Measurements from ENCODE around the gene RAD51B. TPM values are rescaled to one million over a fixed set of nuclear protein-coding genes. Genes with fewer than 3 reads are reported as not detected.

RAD51B gene
- total and polyA plus RNA-seq, 9 of the 15 experiments (the other 6 are each of a cell fraction or from before 2014, with no cell fraction given) = 8.5 to 17.3 (median 11.3) TPM

GRCh38 chr14:68266998-68267397, 447.4 kb downstream of the RAD51B start:
- peaks cover 0 to 9% of the 10 kb centered on the region in 2 experiments; a peak in 3 of 5 replicates for H3K4me1 ChIP-seq (replicated peaks in 1 of 2; ENCODE audit: control insufficient read depth in 2 of 2, insufficient read depth in 2 of 2, low read length in 2 of 2)
- no peak overlapping the region for H2AFZ ChIP-seq (ENCODE audit: low read depth, low read length)
- POLR2A ChIA-PET = no interaction called here
- H3K9me3 ChIP-seq (replicated peaks; ENCODE audit: control insufficient read depth, insufficient read depth, low read depth, low read length) = no peaks in the 10 kb centered on the region
- TF ChIP-seq ILF3 (IDR thresholded peaks at IDR 0.05; ENCODE audit: borderline replicate concordance) (no peak), EHMT2 (IDR thresholded peaks at IDR 0.05) (no peak), E2F5 (CRISPR knock-in tag; IDR thresholded peaks at IDR 0.05) (no peak), ZNF655 (CRISPR knock-in tag; IDR thresholded peaks at IDR 0.05) (no peak), SRSF7 (optimal IDR thresholded peaks at IDR 0.05; ENCODE audit: low read depth, low read length) (no peak), DEAF1 (CRISPR knock-in tag; IDR thresholded peaks at IDR 0.05) (no peak), MCM3 (IDR thresholded peaks at IDR 0.05) (no peak), RAD21 (CRISPR knock-in tag; conservative IDR thresholded peaks at IDR 0.05 in 1 of 2, IDR thresholded peaks at IDR 0.05 in 1 of 2) (no peak), TSC22D4 (tag; IDR thresholded peaks at IDR 0.05) (no peak), SAP30 (IDR thresholded peaks at IDR 0.05; ENCODE audit: borderline replicate concordance, insufficient read depth, low read depth, low read length, poor library complexity, severe bottlenecking) (no peak)
- DNase-seq (ENCODE audit: extremely low read depth in 1 of 4, low spot score in 3 of 4) = no peak
- no peak overlapping the region for H3K4me2 ChIP-seq (ENCODE audit: insufficient read depth, low read length)
- intact Hi-C loops (cut with micrococcal nuclease) (no loop called here), in situ Hi-C loops (cut with MboI) (no loop called here)
- H3K9me1 ChIP-seq (ENCODE audit: control insufficient read depth, insufficient read depth, low read length) = no peaks in the 10 kb centered on the region
- no peak overlapping the region for H3K4me3 ChIP-seq
- no peak for ATAC-seq
- CTCF ChIA-PET (ENCODE audit: low intra/inter-chr PET ratio) = no interaction called here
- no TSS peak for BruUV-seq (replicated peaks)
- H3K79me2 ChIP-seq (ENCODE audit: control insufficient read depth, insufficient read depth, low read length) = no peaks in the 10 kb centered on the region
- WGBS (ENCODE audit: insufficient coverage, low coverage, missing lambda C conversion rate) = 62% methylated on average over 7 of the region's 7 CpGs
- no peaks in the 10 kb centered on the region for H3K27me3 ChIP-seq (ENCODE audit: control insufficient read depth in 2 of 2, insufficient read depth in 2 of 2, low read length in 2 of 2)
- H4K20me1 ChIP-seq (replicated peaks; ENCODE audit: control insufficient read depth, insufficient read depth, low read length) = no peaks in the 10 kb centered on the region
- FAIRE-seq = no peak
- H3K27ac ChIP-seq (ENCODE audit: extremely low read depth, low read depth, low read length) = no peak overlapping the region
- no peaks in the 10 kb centered on the region for H3K36me3 ChIP-seq (ENCODE audit: control insufficient read depth, insufficient read depth, low read length)
- no peak overlapping the region for H3K9ac ChIP-seq (ENCODE audit: insufficient read depth in 1 of 2, low read depth in 2 of 2, low read length in 2 of 2)

Measured in K562 (cell line).